Activated naive CD8-positive, alpha-beta T cell treated with anti-CD3 and anti-CD28 coated beads, Interleukin-2, amount 50 U/mL, for 24 hours (primary cell): ENCODE results near the gene RASA3.

Experiments
- ATAC-seq: fragments of 150-1000 bp; cut with Tn5 transposase; one replicate; pipeline ENCODE4 v1.10.0; 2021
- DNase-seq: peaks from one replicate; pipeline ENCODE4 v3.0.0; 2021
- H3K27ac Mint-ChIP-seq: one replicate; pipeline ENCODE4 v1.8.0; 2021; ENCODE audit warnings: mild to moderate bottlenecking, mixed read lengths
- H3K27me3 Mint-ChIP-seq: one replicate; pipeline ENCODE4 v1.8.0; 2021; ENCODE audit warnings: mixed read lengths
- H3K36me3 Mint-ChIP-seq: one replicate; pipeline ENCODE4 v1.8.0; 2021; ENCODE audit warnings: low read depth, mixed read lengths
- H3K4me1 Mint-ChIP-seq: one replicate; pipeline ENCODE4 v1.8.0; 2021; ENCODE audit warnings: mixed read lengths
- H3K4me3 Mint-ChIP-seq: one replicate; pipeline ENCODE4 v1.8.0; 2021; ENCODE audit warnings: mild to moderate bottlenecking, moderate library complexity, mixed read lengths
- H3K9me3 Mint-ChIP-seq: one replicate; pipeline ENCODE4 v1.8.0; 2021; ENCODE audit warnings: mixed read lengths

Gene RASA3

DNA sequence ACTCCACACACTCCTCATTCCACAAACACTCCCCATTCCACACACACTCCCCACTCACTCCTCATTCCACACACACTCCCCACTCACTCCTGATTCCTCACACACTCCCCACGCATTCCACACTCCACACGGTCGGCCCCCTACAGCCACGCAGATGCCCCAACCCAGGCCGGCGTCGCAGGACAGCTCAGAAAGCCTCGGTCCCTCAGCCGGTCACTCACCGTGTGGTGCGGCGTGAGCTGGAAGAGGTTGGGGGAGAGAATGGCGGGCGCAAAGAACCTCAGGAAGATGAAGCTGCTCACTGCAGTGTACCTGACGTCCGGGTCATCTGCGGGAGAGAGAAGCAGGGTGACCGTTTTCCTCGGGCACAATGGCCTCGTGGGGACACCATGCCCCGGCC is 119.5 kb downstream of the RASA3 start:
- Mint-ChIP-seq H3K36me3 (peaks cover 15% of the 10 kb centered on the region), H3K27me3 (no peaks in the 10 kb centered on the region), H3K4me1 (peaks cover 11% of the 10 kb centered on the region), H3K4me3 (no peak overlapping the region), H3K9me3 (no peaks in the 10 kb centered on the region), H3K27ac (no peak overlapping the region)
- no peak for ATAC-seq
- no peak for DNase-seq

DNA sequence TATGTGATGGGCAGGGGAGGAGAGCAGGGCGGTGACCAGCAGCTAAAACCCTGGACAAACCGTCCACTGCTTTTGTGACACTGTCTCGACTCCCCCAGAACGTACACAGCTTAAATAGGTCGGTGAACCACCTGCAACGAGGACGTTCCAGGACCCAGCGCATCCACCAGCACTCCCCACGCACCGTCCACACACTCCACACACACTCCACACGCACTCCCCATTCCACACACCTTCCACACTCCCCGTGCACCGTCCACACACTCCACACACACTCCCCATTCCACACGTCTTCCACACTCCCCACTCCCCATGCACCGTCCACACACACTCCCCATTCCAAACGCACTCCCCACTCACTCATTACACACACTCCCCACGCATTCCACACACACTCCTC is 120.3 kb downstream of the RASA3 start:
- Mint-ChIP-seq H3K4me3 (no peak overlapping the region), H3K9me3 (no peaks in the 10 kb centered on the region), H3K4me1 (peaks cover 11% of the 10 kb centered on the region), H3K27me3 (no peaks in the 10 kb centered on the region), H3K27ac (no peak overlapping the region), H3K36me3 (peaks cover 15% of the 10 kb centered on the region)
- DNase-seq, result no peak
- ATAC-seq, result no peak

DNA sequence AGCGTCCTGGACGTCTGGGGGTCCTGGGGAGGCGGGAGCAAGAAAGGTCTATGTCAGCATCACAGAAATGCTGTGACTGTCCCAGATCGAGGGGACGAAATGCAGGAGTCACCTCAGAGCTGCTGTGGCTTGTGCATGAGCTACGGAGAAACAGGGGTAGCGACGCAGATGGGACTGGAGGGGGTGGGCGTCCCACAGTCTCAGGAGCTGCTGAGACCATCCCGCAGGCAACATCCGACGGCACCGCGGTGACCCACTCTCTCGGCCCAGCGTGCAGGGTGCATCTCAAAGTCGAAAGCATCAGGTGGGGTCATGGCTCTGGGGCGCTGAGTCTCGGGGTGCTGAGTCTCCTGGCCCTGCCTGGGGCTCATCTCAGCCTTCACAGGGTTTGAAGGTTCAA is 121.2 kb downstream of the RASA3 start:
- Mint-ChIP-seq H3K4me1 (peaks cover 6% of the 10 kb centered on the region), H3K36me3 (peaks cover 11% of the 10 kb centered on the region), H3K4me3 (no peak overlapping the region), H3K27me3 (no peaks in the 10 kb centered on the region), H3K9me3 (no peaks in the 10 kb centered on the region), H3K27ac (peak overlapping the region; percentile 15)
- ATAC-seq (no peak), DNase-seq (no peak)

- peak overlapping the region; percentile 15 for H3K27ac Mint-ChIP-seq
- peaks cover 1% of the 10 kb centered on the region for H3K4me1 Mint-ChIP-seq
- H3K9me3 Mint-ChIP-seq, result no peaks in the 10 kb centered on the region
- no peaks in the 10 kb centered on the region for H3K27me3 Mint-ChIP-seq
- DNase-seq, result no peak
- H3K36me3 Mint-ChIP-seq, result peaks cover 8% of the 10 kb centered on the region
- no peak overlapping the region for H3K4me3 Mint-ChIP-seq
- no peak for ATAC-seq
Observed at GRCh38 chr13:114010401-114011101, 121.9 kb downstream of the RASA3 start.

DNA sequence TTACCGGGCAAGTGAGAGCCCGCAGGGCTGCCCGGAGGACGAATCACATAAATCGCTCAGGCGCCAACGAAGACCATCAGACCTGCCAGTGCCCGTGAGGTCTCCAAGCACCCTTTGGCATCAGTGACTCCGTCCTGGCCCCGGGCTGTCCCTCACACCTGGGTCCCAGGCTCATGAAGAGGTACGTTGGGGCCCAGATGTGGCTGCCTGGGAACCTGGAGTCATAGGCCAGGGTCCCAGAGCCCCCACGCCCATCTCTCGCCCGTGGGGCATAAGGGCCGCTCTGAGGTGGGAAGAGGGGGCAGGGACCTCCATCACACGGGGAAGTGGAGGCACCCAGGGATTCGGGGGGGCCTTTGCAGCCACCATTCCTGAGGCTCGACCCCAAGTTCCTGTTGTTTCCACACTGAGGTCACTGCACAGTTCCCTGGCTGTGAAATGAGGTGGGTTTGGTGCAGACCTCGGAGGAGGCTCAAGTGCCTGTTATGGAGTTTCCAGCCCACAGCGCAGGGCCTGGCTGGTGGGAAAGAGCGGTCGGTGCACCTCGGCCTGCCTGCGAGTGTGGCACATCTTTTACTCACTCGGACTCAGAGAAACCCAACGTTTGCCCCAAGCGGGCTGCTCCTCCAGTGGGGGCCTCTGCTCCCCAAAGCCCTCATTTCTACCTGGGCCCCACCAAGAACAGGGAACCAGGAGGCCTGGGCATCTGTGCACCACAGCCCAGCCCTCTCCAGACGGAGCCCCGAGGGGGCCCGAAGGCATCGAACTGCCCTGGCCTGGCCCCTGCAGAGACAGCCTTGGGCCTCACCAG is 122.6 kb downstream of the RASA3 start:
- DNase-seq, result no peak
- no peak for ATAC-seq
- Mint-ChIP-seq H3K27ac (no peak overlapping the region), H3K36me3 (peaks cover 6% of the 10 kb centered on the region), H3K4me1 (no peaks in the 10 kb centered on the region), H3K9me3 (no peaks in the 10 kb centered on the region), H3K27me3 (no peaks in the 10 kb centered on the region), H3K4me3 (no peak overlapping the region)

- ATAC-seq, result no peak
- Mint-ChIP-seq H3K4me3 (no peak overlapping the region), H3K4me1 (no peaks in the 10 kb centered on the region), H3K36me3 (peaks cover 6% of the 10 kb centered on the region), H3K27me3 (no peaks in the 10 kb centered on the region), H3K27ac (no peak overlapping the region), H3K9me3 (no peaks in the 10 kb centered on the region)
- no peak for DNase-seq
Observed at GRCh38 chr13:114008964-114009589, 123.3 kb downstream of the RASA3 start.

DNA sequence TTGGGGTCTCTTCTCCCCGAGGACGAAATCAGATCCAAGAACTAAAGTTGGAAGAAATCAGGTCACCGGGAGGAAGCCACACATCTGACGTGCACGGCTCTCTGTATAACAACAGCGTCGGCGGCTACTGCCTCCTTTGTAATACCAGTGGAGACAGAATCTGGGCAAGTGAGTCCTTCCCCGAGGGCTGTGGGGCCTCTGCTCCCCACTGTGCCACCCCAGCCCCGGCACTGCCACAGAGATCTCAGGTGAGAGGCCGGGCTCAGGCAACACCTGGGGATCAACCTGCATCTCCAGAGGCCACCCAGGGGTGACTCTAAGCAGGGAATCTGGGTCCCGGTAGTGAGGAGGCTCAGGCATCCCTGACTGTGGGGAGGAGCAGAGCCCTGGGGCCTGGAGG is 124.9 kb downstream of the RASA3 start:
- no peaks in the 10 kb centered on the region for H3K4me1 Mint-ChIP-seq
- H3K9me3 Mint-ChIP-seq, result no peaks in the 10 kb centered on the region
- no peak for DNase-seq
- H3K4me3 Mint-ChIP-seq, result no peak overlapping the region
- H3K27ac Mint-ChIP-seq, result no peak overlapping the region
- no peak for ATAC-seq
- peaks cover 6% of the 10 kb centered on the region for H3K36me3 Mint-ChIP-seq
- H3K27me3 Mint-ChIP-seq, result no peaks in the 10 kb centered on the region

GRCh38 chr13:114005206-114005724 is 127.2 kb downstream of the RASA3 start:
- no peak for ATAC-seq
- H3K4me3 Mint-ChIP-seq, result no peak overlapping the region
- H3K27me3 Mint-ChIP-seq, result no peaks in the 10 kb centered on the region
- H3K27ac Mint-ChIP-seq, result no peak overlapping the region
- peaks cover 1% of the 10 kb centered on the region for H3K36me3 Mint-ChIP-seq
- H3K9me3 Mint-ChIP-seq, result no peaks in the 10 kb centered on the region
- no peaks in the 10 kb centered on the region for H3K4me1 Mint-ChIP-seq
- DNase-seq, result no peak

- Mint-ChIP-seq H3K27ac (no peak overlapping the region), H3K4me3 (no peak overlapping the region), H3K27me3 (no peaks in the 10 kb centered on the region), H3K4me1 (no peaks in the 10 kb centered on the region), H3K36me3 (peaks cover 1% of the 10 kb centered on the region), H3K9me3 (no peaks in the 10 kb centered on the region)
- ATAC-seq, result no peak
- DNase-seq, result no peak
Observed at GRCh38 chr13:114004420-114005205, 127.8 kb downstream of the RASA3 start.

- no peaks in the 10 kb centered on the region for H3K9me3 Mint-ChIP-seq
- H3K4me1 Mint-ChIP-seq, result no peaks in the 10 kb centered on the region
- H3K36me3 Mint-ChIP-seq, result no peaks in the 10 kb centered on the region
- H3K4me3 Mint-ChIP-seq, result no peak overlapping the region
- no peaks in the 10 kb centered on the region for H3K27me3 Mint-ChIP-seq
- DNase-seq (no peak), ATAC-seq (no peak)
- no peak overlapping the region for H3K27ac Mint-ChIP-seq
Observed at GRCh38 chr13:114002771-114003321, 129.6 kb downstream of the RASA3 start.

GRCh38 chr13:114002009-114002544 is 130.3 kb downstream of the RASA3 start:
- no peaks in the 10 kb centered on the region for H3K4me1 Mint-ChIP-seq
- no peak for ATAC-seq
- H3K36me3 Mint-ChIP-seq, result no peaks in the 10 kb centered on the region
- DNase-seq, result no peak
- H3K27me3 Mint-ChIP-seq, result no peaks in the 10 kb centered on the region
- no peaks in the 10 kb centered on the region for H3K9me3 Mint-ChIP-seq
- no peak overlapping the region for H3K4me3 Mint-ChIP-seq
- H3K27ac Mint-ChIP-seq, result no peak overlapping the region

DNA sequence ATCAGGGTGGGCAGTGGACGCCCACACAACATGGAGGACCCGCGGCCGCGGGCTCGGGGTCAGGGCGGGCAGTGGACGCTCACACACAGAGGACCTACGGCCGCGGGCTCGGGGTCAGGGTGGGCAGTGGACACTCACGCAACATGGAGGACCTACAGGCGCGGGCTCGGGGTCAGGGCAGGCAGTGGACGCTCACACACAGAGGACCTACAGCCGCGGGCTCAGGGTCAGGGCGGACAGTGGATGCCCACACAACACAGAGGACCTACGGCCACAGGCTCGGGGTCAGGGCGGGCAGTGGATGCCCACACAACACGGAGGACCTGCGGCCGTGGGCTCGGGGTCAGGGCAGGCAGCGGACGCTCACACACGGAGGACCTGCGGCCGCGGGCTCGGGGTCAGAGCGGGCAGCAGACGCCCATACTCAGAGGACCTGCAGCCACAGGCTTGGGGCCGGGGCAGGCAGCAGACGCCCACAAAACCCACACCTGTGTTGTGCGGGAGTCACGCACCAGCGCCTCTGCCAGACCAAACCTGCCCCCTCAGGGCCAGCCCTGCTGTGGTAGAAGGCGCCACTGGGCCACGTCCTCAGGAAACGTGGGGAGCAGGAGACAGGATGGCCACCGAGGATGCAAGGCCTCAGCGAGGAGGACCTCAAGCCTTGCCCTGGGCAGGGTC is 131.0 kb downstream of the RASA3 start:
- Mint-ChIP-seq H3K27ac (no peak overlapping the region), H3K36me3 (no peaks in the 10 kb centered on the region), H3K4me1 (no peaks in the 10 kb centered on the region), H3K9me3 (no peaks in the 10 kb centered on the region), H3K27me3 (no peaks in the 10 kb centered on the region), H3K4me3 (no peak overlapping the region)
- DNase-seq (no peak), ATAC-seq (no peak)

GRCh38 chr13:114000151-114001040 is 132.0 kb downstream of the RASA3 start:
- Mint-ChIP-seq H3K4me3 (no peak overlapping the region), H3K27me3 (no peaks in the 10 kb centered on the region), H3K4me1 (no peaks in the 10 kb centered on the region), H3K9me3 (no peaks in the 10 kb centered on the region), H3K36me3 (no peaks in the 10 kb centered on the region), H3K27ac (no peak overlapping the region)
- ATAC-seq (no peak), DNase-seq (no peak)
